ENCODE data around the gene NEU1. TPM values are rescaled to one million over a fixed set of nuclear protein-coding genes. Genes with fewer than 3 reads are reported as not detected.
A peak's percentile ranks its signal among the peaks of the same experiment; 100 is the strongest.

The NEU1 gene
- polyA plus RNA-seq, 1 of the 3 experiments (the other 2 are of a cell fraction): 43.0 TPM

GRCh38 chr6:31826793-31827285, 35.8 kb downstream of the NEU1 start:
- Histone ChIP-seq H3F3A (replicated peaks; ENCODE audit: insufficient read depth) (peaks cover 8% of the 10 kb centered on the region), H3K4me3 (ENCODE audit: low read depth in 2 of 2, low read length in 1 of 2) (peak overlapping the region; percentile 37 to 57), H3K9ac (peak overlapping the region; percentile 73), H3K4me2 (peak overlapping the region; percentile 74), H3K27ac (ENCODE audit: low read depth in 2 of 2, low read length in 1 of 2) (peak overlapping the region; percentile 86 to 90), H3K36me3 (replicated peaks in 1 of 2; ENCODE audit: control insufficient read depth in 1 of 2, insufficient read depth in 2 of 2, low read length in 1 of 2) (no peaks in the 10 kb centered on the region), H2AFZ (ENCODE audit: low read depth) (peak overlapping the region; percentile 93), H3K79me2 (ENCODE audit: insufficient read depth) (peaks cover 23% of the 10 kb centered on the region), H3K9me3 (no peaks in the 10 kb centered on the region), H3K9me2 (no peaks in the 10 kb centered on the region), H3K4me1 (ENCODE audit: control insufficient read depth in 1 of 2, insufficient read depth in 2 of 2, low read depth in 1 of 2, low read length in 1 of 2) (peaks cover 7 to 9% of the 10 kb centered on the region in 2 experiments; a peak in 2 of 4 replicates), H3K27me3 (ENCODE audit: insufficient read depth) (no peaks in the 10 kb centered on the region), H4K20me1 (ENCODE audit: insufficient read depth) (no peaks in the 10 kb centered on the region)
- ChIA-PET POLR2A (interaction anchor here (0.6 to 2.2 kb wide), 9 partner anchors 12 to 228 kb away, joined by 3 to 10 read pairs (median 3); partner anchors contain the start of genes ABHD16A, DDAH2, HSPA1A and HSPA1L), CTCF (interaction anchor here (0.7 to 1.5 kb wide), 4 partner anchors 12 to 146 kb away, joined by 3 to 4 read pairs (median 3); partner anchors contain the start of gene VARS1)
- 6% methylated on average over 6 of the region's 13 CpGs for WGBS (ENCODE audit: low lambda C conversion rate)
- DNase-seq: no peak
- TF ChIP-seq YY1 (IDR thresholded peaks at IDR 0.05; ENCODE audit: low read depth): no peak
- no peak for TF ChIP-seq POLR2AphosphoS5 (IDR thresholded peaks at IDR 0.05; ENCODE audit: low read depth, low read length)
- peak; percentile 26; the same call in 1 of the 2 replicates for TF ChIP-seq NFIC (IDR thresholded peaks at IDR 0.05; ENCODE audit: borderline replicate concordance)
- no peak for TF ChIP-seq NRF1 (IDR thresholded peaks at IDR 0.05; ENCODE audit: low read depth, low read length)
- no peak for TF ChIP-seq EZH2phosphoT487 (IDR thresholded peaks at IDR 0.05; ENCODE audit: borderline replicate concordance, low read depth)
- TF ChIP-seq RXRA (IDR thresholded peaks at IDR 0.05; ENCODE audit: borderline replicate concordance, low read depth): no peak
- TF ChIP-seq REST (IDR thresholded peaks at IDR 0.05; ENCODE audit: low read depth, low read length): no peak
- TF ChIP-seq TCF12 (IDR thresholded peaks at IDR 0.05): no peak
- TF ChIP-seq ZBTB33 (IDR thresholded peaks at IDR 0.05; ENCODE audit: borderline replicate concordance, low read depth): no peak
- TF ChIP-seq FOXJ3 (CRISPR knock-in tag; IDR thresholded peaks at IDR 0.05): no peak
- no peak for TF ChIP-seq USF1 (IDR thresholded peaks at IDR 0.05; ENCODE audit: borderline replicate concordance, low read depth)
- TF ChIP-seq TAF1 (IDR thresholded peaks at IDR 0.05; ENCODE audit: borderline replicate concordance, low read depth, low read length): peak; percentile 26; the same call in 1 of the 2 replicates
- TF ChIP-seq JUND (IDR thresholded peaks at IDR 0.05): no peak
- TF ChIP-seq SIN3A (IDR thresholded peaks at IDR 0.05; ENCODE audit: borderline replicate concordance, low read depth, low read length): no peak
- no peak for TF ChIP-seq MAX (IDR thresholded peaks at IDR 0.05; ENCODE audit: low read depth)
- no peak for TF ChIP-seq CTCF (IDR thresholded peaks at IDR 0.05)
- TF ChIP-seq TEAD4 (IDR thresholded peaks at IDR 0.05; ENCODE audit: borderline replicate concordance, insufficient read depth): no peak
- TF ChIP-seq PBX3 (IDR thresholded peaks at IDR 0.05): no peak
- no peak for TF ChIP-seq FOXM1 (IDR thresholded peaks at IDR 0.05; ENCODE audit: low read depth)
- TF ChIP-seq GATA2 (CRISPR knock-in tag; IDR thresholded peaks at IDR 0.05): no peak
- TF ChIP-seq MXI1 (IDR thresholded peaks at IDR 0.05; ENCODE audit: low read depth, low read length): no peak
- TF ChIP-seq FOSL2 (IDR thresholded peaks at IDR 0.05; ENCODE audit: borderline replicate concordance, low read depth): no peak
- 0 out of 2 replicates have a peak, but pooled peaks have one; percentile 4 for TF ChIP-seq GABPA (IDR thresholded peaks at IDR 0.05; ENCODE audit: low read depth)
- TF ChIP-seq RAD21 (IDR thresholded peaks at IDR 0.05; ENCODE audit: low read length): no peak
